ENCODE measurements around the gene RASGEF1C. TPM values are rescaled to one million over a fixed set of nuclear protein-coding genes. Genes with fewer than 3 reads are reported as not detected.

RASGEF1C gene
- total and polyA plus RNA-seq, 2 of the 13 experiments (the other 11 are each of a cell fraction or from before 2014, with no cell fraction given) = not detected

DNA sequence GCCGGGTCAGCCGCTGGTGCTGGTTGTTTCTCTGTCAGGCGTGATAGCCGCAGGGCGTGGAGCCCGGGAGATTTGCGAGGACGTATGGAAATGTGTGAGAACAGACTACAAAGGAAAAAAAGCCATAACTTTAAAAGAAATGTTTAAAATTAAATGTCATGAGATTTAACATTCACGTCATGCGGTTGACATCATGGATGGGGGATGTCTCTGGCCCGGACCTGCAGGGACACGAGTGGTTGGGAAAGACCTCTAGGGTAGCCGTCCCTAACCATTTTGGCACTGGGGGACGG is 136.8 kb downstream of the RASGEF1C start:
- no peaks in the 10 kb centered on the region for H3K36me3 ChIP-seq (replicated peaks in 1 of 2; ENCODE audit: control insufficient read depth in 1 of 2, insufficient read depth in 2 of 2, low read length in 2 of 2)
- H3K4me3 ChIP-seq (replicated peaks in 1 of 3; ENCODE audit: insufficient read depth in 1 of 3, low read depth in 2 of 3, low read length in 3 of 3) = peak overlapping the region in 1 of 3 experiments; percentile 85; a peak in 1 of 6 replicates
- no peak overlapping the region for H3K27ac ChIP-seq (ENCODE audit: extremely low read length, insufficient read depth, low read length)
- ATAC-seq (no peak), FAIRE-seq (no peak), DNase-seq (ENCODE audit: low spot score) (no peak)
- ChIA-PET POLR2A (no interaction called here), CTCF (ENCODE audit: low intra/inter-chr PET ratio, low total read pairs) (no interaction called here)
- no peak overlapping the region for H2AFZ ChIP-seq (ENCODE audit: low read length)
- 25% methylated on average over 14 of the region's 14 CpGs for WGBS (ENCODE audit: low lambda C conversion rate)
- H3K4me2 ChIP-seq (ENCODE audit: low read depth, low read length) = no peak overlapping the region
- peaks cover 14% of the 10 kb centered on the region; the same call in 1 of the 2 replicates for H4K20me1 ChIP-seq (ENCODE audit: insufficient read depth, low read length)
- H3K79me2 ChIP-seq (ENCODE audit: insufficient read depth, low read length) = peaks cover 28% of the 10 kb centered on the region
- H3K9me3 ChIP-seq (ENCODE audit: low read length) = 0 out of 2 replicates have a peak, but pooled peaks cover 4% of the 10 kb centered on the region
- intact Hi-C loops (cut with micrococcal nuclease; ENCODE audit: unreplicated experiment) (loop anchor here (5.0 kb wide), 1 partner anchor 165 kb away; the partner anchor contains the start of gene TBC1D9B), in situ Hi-C loops (cut with HindIII; ENCODE audit: extremely low pct_ligation_motif_present, low pct_unique_long_range_greater_than_20kb) (no loop called here)
- peaks cover 32% of the 10 kb centered on the region for H3K4me1 ChIP-seq (ENCODE audit: insufficient read depth, low read length)
- H3K9ac ChIP-seq (ENCODE audit: insufficient read depth, low read depth, low read length) = no peak overlapping the region
- no TSS peak for BruUV-seq (replicated peaks)
- peaks cover 0 to 22% of the 10 kb centered on the region in 2 experiments; a peak in 3 of 5 replicates for H3K27me3 ChIP-seq (ENCODE audit: control insufficient read depth in 1 of 2, insufficient read depth in 2 of 2, low read length in 2 of 2)
- TF ChIP-seq, protein P1, sequence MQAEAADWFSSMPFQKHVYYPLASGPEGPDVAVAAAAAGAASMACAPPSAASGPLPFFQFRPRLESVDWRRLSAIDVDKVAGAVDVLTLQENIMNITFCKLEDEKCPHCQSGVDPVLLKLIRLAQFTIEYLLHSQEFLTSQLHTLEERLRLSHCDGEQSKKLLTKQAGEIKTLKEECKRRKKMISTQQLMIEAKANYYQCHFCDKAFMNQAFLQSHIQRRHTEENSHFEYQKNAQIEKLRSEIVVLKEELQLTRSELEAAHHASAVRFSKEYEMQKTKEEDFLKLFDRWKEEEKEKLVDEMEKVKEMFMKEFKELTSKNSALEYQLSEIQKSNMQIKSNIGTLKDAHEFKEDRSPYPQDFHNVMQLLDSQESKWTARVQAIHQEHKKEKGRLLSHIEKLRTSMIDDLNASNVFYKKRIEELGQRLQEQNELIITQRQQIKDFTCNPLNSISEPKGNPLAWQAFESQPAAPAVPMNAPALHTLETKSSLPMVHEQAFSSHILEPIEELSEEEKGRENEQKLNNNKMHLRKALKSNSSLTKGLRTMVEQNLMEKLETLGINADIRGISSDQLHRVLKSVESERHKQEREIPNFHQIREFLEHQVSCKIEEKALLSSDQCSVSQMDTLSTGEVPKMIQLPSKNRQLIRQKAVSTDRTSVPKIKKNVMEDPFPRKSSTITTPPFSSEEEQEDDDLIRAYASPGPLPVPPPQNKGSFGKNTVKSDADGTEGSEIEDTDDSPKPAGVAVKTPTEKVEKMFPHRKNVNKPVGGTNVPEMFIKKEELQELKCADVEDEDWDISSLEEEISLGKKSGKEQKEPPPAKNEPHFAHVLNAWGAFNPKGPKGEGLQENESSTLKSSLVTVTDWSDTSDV (CRISPR knock-in tag; IDR thresholded peaks at IDR 0.05) = 0 out of 2 replicates have a peak, but pooled peaks have one; percentile 70
- TF ChIP-seq ZNF678 (CRISPR knock-in tag; IDR thresholded peaks at IDR 0.05) = peak; percentile 94; the same call in 1 of the 2 replicates
- TF ChIP-seq, protein P2, sequence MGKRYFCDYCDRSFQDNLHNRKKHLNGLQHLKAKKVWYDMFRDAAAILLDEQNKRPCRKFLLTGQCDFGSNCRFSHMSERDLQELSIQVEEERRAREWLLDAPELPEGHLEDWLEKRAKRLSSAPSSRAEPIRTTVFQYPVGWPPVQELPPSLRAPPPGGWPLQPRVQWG (CRISPR knock-in tag; IDR thresholded peaks at IDR 0.05; ENCODE audit: borderline replicate concordance, low read depth) = 0 out of 2 replicates have a peak, but pooled peaks have one; percentile 84
- peak; percentile 86; the same call in 1 of the 2 replicates for TF ChIP-seq ZNF17 (CRISPR knock-in tag; IDR thresholded peaks at IDR 0.05)
- peak; percentile 88 for TF ChIP-seq GLI4 (CRISPR knock-in tag; IDR thresholded peaks at IDR 0.05; ENCODE audit: borderline replicate concordance)
- TF ChIP-seq, protein P3, sequence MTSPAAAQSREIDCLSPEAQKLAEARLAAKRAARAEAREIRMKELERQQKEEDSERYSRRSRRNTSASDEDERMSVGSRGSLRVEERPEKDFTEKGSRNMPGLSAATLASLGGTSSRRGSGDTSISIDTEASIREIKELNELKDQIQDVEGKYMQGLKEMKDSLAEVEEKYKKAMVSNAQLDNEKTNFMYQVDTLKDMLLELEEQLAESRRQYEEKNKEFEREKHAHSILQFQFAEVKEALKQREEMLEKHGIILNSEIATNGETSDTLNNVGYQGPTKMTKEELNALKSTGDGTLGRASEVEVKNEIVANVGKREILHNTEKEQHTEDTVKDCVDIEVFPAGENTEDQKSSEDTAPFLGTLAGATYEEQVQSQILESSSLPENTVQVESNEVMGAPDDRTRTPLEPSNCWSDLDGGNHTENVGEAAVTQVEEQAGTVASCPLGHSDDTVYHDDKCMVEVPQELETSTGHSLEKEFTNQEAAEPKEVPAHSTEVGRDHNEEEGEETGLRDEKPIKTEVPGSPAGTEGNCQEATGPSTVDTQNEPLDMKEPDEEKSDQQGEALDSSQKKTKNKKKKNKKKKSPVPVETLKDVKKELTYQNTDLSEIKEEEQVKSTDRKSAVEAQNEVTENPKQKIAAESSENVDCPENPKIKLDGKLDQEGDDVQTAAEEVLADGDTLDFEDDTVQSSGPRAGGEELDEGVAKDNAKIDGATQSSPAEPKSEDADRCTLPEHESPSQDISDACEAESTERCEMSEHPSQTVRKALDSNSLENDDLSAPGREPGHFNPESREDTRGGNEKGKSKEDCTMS (CRISPR knock-in tag; conservative IDR thresholded peaks at IDR 0.05) = 0 out of 2 replicates have a peak, but pooled peaks have one; percentile 79
- TF ChIP-seq, protein P4, sequence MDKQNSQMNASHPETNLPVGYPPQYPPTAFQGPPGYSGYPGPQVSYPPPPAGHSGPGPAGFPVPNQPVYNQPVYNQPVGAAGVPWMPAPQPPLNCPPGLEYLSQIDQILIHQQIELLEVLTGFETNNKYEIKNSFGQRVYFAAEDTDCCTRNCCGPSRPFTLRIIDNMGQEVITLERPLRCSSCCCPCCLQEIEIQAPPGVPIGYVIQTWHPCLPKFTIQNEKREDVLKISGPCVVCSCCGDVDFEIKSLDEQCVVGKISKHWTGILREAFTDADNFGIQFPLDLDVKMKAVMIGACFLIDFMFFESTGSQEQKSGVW (CRISPR knock-in tag; IDR thresholded peaks at IDR 0.05; ENCODE audit: borderline replicate concordance) = 0 out of 2 replicates have a peak, but pooled peaks have one; percentile 97
- TF ChIP-seq SIN3B (IDR thresholded peaks at IDR 0.05; ENCODE audit: low read length) = no peak
- TF ChIP-seq, protein P5, sequence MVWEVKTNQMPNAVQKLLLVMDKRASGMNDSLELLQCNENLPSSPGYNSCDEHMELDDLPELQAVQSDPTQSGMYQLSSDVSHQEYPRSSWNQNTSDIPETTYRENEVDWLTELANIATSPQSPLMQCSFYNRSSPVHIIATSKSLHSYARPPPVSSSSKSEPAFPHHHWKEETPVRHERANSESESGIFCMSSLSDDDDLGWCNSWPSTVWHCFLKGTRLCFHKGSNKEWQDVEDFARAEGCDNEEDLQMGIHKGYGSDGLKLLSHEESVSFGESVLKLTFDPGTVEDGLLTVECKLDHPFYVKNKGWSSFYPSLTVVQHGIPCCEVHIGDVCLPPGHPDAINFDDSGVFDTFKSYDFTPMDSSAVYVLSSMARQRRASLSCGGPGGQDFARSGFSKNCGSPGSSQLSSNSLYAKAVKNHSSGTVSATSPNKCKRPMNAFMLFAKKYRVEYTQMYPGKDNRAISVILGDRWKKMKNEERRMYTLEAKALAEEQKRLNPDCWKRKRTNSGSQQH (CRISPR knock-in tag; IDR thresholded peaks at IDR 0.05; ENCODE audit: low read depth) = no peak
- TF ChIP-seq ZNF839 (CRISPR knock-in tag; IDR thresholded peaks at IDR 0.05; ENCODE audit: borderline replicate concordance) = no peak
- no peak for TF ChIP-seq ZZZ3 (CRISPR knock-in tag; IDR thresholded peaks at IDR 0.05; ENCODE audit: borderline replicate concordance)
- peak; percentile 63; the same call in 1 of the 2 replicates for TF ChIP-seq ZNF20 (CRISPR knock-in tag; IDR thresholded peaks at IDR 0.05)
